Neural cell (in vitro differentiated cells): ENCODE data around the gene CUL2.

Experiments
- EP300 ChIP-seq: fragments of 450-650 bp; conservative IDR thresholded peaks from 2 replicates; pipeline ENCODE4 v1.6.1; 2014; ENCODE audit warnings: antibody characterized with exemption, mild to moderate bottlenecking, moderate library complexity; ENCODE audit not compliant: poor library complexity, severe bottlenecking
- EZH2 ChIP-seq: fragments of 200-600, 300-800 bp; shearing (Covaris generic), sonication (generic); IDR thresholded peaks from 2 replicates; pipeline ENCODE4 v1.6.1; 2014; ENCODE audit warnings: antibody characterized with exemption, low read length, borderline replicate concordance, mild to moderate bottlenecking; ENCODE audit not compliant: insufficient read depth, poor library complexity, severe bottlenecking
- POLR2AphosphoS5 ChIP-seq: IDR thresholded peaks from 2 replicates; pipeline ENCODE4 v1.6.1; 2012
- SMC3 ChIP-seq: fragments of 450-650 bp; conservative IDR thresholded peaks from 2 replicates; pipeline ENCODE4 v1.6.1; 2014; ENCODE audit warnings: antibody characterized with exemption, mild to moderate bottlenecking, moderate library complexity; ENCODE audit not compliant: poor library complexity
- TF ChIP-seq, protein P1 (sequence below): fragments of 450-650 bp; IDR thresholded peaks from 2 replicates; pipeline ENCODE4 v1.5.1; 2014; ENCODE audit warnings: antibody characterized with exemption, mild to moderate bottlenecking, moderate library complexity; ENCODE audit not compliant: poor library complexity, severe bottlenecking

DNA sequence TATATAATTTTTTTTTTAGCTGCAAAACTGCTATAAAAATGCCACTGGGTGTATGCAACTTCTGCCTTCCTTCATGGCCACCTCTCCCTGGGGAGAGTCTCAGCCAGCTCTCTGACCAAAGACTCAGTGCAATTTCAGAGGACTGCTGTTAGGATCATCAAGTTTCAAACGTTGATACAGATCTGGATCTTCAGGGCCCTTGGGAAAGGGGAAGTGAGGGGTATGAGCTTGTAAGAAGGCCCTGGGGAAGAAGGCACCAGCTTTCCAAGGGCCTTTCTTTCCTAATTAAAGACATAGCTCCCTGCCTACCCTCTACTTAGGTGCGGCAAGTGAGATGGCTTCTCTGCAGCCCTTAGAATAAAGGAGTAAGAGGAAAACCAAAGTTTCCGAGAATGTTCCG, 130.4 kb downstream of the CUL2 start:
- TF ChIP-seq SMC3 (no peak), EZH2 (no peak), EP300 (no peak), POLR2AphosphoS5 (no peak)
- TF ChIP-seq, protein P1, sequence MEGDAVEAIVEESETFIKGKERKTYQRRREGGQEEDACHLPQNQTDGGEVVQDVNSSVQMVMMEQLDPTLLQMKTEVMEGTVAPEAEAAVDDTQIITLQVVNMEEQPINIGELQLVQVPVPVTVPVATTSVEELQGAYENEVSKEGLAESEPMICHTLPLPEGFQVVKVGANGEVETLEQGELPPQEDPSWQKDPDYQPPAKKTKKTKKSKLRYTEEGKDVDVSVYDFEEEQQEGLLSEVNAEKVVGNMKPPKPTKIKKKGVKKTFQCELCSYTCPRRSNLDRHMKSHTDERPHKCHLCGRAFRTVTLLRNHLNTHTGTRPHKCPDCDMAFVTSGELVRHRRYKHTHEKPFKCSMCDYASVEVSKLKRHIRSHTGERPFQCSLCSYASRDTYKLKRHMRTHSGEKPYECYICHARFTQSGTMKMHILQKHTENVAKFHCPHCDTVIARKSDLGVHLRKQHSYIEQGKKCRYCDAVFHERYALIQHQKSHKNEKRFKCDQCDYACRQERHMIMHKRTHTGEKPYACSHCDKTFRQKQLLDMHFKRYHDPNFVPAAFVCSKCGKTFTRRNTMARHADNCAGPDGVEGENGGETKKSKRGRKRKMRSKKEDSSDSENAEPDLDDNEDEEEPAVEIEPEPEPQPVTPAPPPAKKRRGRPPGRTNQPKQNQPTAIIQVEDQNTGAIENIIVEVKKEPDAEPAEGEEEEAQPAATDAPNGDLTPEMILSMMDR: no peak
